ENCODE results near the gene PGM3.
A peak's percentile ranks its signal among the peaks of the same experiment; 100 is the strongest.

The PGM3 gene

DNA sequence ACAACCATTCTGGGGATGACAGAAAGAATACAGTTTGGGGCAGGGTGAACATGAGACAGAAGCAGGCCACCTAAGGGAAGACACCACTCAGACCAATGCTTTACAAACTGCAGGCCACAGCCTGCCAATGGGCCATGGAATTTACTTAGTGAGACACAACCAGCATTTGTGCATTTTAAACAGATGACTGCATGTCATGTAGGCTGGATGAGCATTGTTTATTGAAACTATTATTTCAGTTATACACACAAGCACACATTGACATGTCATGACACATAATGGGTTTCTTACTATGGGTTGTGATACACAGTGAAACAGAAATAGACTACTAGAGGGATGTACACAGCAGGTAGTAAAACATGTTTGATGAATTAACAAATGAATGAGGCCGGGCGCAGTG is 8.0 kb downstream of the PGM3 start:
- ChIA-PET POLR2A (ENCODE audit: low non-redundant PET) (no interaction called here), CTCF (no interaction called here)
- DNase-seq (ENCODE audit: low spot score), result no peak
- TF ChIP-seq, protein P1, sequence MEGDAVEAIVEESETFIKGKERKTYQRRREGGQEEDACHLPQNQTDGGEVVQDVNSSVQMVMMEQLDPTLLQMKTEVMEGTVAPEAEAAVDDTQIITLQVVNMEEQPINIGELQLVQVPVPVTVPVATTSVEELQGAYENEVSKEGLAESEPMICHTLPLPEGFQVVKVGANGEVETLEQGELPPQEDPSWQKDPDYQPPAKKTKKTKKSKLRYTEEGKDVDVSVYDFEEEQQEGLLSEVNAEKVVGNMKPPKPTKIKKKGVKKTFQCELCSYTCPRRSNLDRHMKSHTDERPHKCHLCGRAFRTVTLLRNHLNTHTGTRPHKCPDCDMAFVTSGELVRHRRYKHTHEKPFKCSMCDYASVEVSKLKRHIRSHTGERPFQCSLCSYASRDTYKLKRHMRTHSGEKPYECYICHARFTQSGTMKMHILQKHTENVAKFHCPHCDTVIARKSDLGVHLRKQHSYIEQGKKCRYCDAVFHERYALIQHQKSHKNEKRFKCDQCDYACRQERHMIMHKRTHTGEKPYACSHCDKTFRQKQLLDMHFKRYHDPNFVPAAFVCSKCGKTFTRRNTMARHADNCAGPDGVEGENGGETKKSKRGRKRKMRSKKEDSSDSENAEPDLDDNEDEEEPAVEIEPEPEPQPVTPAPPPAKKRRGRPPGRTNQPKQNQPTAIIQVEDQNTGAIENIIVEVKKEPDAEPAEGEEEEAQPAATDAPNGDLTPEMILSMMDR (conservative IDR thresholded peaks at IDR 0.05; ENCODE audit: low read depth), result no peak
- no peak overlapping the region for H3K27ac ChIP-seq

DNA sequence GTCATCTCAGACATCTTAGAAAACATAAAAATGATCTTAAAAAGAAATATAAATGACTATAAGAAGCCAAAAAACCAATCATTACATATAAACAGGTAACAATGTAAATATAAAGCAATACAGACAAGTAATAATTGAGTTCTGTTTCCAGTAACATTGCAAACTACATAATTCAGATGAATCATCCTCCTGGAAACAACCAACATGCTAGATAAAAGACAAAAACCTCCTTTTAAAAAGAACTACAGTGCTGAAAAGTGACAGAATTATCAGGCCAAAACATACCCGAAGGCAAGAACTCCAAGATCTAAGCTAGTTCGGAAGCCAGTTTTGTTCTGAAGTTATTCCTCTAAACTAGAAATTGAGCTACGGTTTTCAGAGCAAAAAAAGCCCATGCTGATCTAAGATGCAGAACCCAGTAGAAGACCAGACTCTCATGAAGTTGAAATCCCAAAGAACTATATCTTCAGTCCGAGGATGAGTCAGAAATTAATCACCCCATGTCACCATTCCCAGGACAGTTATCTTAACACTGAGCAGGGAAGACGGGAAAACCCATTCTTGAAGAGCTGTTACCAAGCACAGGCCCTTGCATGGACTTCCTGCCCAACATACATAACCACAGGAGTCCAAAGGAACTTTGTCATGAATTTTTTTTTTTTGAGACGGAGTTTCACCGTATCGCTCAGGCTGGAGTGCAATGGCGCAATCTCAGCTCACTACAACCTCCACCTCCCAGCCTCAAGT is 9.8 kb downstream of the PGM3 start:
- peak; percentile 42 for DNase-seq (ENCODE audit: low spot score)
- TF ChIP-seq, protein P1 (conservative IDR thresholded peaks at IDR 0.05; ENCODE audit: low read depth), result no peak
- ChIA-PET CTCF (interaction anchor here (0.9 kb wide), 1 partner anchor 32 kb away, joined by 3 read pairs; no protein-coding TSS in a partner anchor), POLR2A (ENCODE audit: low non-redundant PET) (no interaction called here)
- H3K27ac ChIP-seq, result peak overlapping the region; percentile 75

DNA sequence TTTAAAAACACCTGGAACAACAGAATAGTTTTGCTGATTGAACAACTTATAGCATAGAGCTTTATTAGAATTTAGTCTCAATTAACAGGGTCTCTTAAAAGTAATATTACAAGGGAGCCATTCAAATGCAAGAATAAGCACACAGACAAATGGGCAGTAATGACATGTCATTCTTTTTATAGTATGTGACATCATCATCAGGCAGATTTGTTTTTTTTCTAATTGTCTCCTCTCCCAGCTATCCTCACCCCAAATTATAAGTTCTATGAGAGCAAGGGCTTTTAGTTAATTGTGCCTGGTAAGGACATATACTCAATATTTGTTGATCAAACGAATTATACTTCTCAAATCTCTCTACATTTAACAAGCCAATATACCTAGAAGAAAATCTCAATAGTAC is 11.0 kb downstream of the PGM3 start:
- TF ChIP-seq, protein P1 (conservative IDR thresholded peaks at IDR 0.05; ENCODE audit: low read depth), result no peak
- no peak overlapping the region for H3K27ac ChIP-seq
- DNase-seq (ENCODE audit: low spot score), result no peak
- ChIA-PET POLR2A (ENCODE audit: low non-redundant PET) (no interaction called here), CTCF (no interaction called here)

DNA sequence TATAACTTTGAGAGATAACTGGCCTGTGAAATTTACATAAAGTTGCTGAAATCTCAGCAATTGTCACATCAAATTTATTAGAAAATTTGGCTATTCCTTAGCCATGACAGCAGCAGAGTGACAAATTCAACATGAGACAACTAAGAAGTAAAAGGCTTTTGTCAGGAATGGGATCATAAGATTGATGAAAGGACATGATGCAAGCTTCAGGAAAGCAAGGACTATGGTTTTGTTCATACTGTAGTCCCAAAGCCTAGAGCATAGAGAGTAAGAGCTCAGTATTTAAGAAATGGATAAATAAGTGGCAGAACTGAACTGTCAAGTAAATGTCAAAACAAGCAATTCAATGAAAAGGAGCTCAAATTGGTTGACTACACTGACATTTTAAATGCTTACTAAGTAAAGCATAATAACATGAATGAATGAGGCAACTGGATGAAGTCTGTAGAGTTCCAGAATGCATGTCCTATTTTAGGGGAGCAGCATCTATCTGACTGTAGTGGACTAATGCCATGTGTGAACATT is 12.6 kb downstream of the PGM3 start:
- H3K27ac ChIP-seq, result no peak overlapping the region
- TF ChIP-seq, protein P1 (conservative IDR thresholded peaks at IDR 0.05; ENCODE audit: low read depth), result no peak
- no peak for DNase-seq (ENCODE audit: low spot score)
- CTCF ChIA-PET, result no interaction called here
- POLR2A ChIA-PET (ENCODE audit: low non-redundant PET), result no interaction called here

DNA sequence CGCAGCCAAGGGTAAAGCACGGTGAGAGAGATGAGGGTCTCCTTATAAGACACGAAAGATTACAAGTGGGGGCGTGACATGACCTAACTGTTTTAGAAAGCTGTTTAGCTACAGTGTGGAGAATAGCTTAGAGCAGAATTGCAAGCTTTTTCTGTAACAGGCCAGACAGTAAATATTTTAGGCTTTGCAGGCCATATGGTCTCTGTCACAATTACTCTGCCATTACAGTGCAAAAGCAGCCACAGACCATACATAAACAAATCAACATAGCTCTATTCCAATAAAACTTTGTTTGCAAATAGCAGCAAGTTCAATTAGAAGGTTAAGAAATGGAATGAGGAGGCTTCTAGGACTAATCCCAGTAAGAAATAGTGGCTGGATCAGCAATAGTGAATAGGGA is 16.8 kb downstream of the PGM3 start:
- no peak for DNase-seq (ENCODE audit: low spot score)
- POLR2A ChIA-PET (ENCODE audit: low non-redundant PET), result no interaction called here
- TF ChIP-seq, protein P1 (conservative IDR thresholded peaks at IDR 0.05; ENCODE audit: low read depth), result no peak
- H3K27ac ChIP-seq, result no peak overlapping the region
- CTCF ChIA-PET, result interaction anchor here (0.7 to 1.2 kb wide), 2 partner anchors 9 to 39 kb away, joined by 3 read pairs; no protein-coding TSS in a partner anchor

DNA sequence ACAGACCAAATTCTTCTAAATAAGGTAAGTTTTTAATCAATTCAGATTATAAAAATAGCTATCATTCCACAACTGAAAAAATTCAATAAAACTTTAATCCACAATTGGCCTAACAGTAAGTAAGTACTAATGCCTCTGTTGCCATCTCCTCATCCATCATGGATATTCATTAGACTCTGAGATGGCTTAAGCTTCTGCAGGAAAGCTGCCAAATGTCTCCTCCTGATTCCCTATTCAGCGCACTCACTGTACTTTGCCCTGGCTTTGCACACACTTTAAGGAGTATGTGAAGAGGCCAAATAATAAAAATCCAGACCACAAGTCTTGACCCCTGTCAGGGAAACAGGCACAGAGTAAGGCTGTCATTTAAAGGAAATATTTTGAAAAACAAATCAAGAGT is 23.6 kb downstream of the PGM3 start:
- POLR2A ChIA-PET (ENCODE audit: low non-redundant PET), result no interaction called here
- TF ChIP-seq, protein P1 (conservative IDR thresholded peaks at IDR 0.05; ENCODE audit: low read depth), result no peak
- H3K27ac ChIP-seq, result no peak overlapping the region
- no peak for DNase-seq (ENCODE audit: low spot score)
- CTCF ChIA-PET, result interaction anchor here (1.1 kb wide), 1 partner anchor 102 kb away, joined by 3 read pairs; no protein-coding TSS in a partner anchor
